Brain microvascular endothelial cell (primary cell): ENCODE measurements around the gene ERG.

Experiments
- DNase-seq: peaks from one replicate; pipeline ENCODE4 v3.0.0-alpha.2; 2020
- H3K27ac ChIP-seq: fragments of 250-450 bp; sonication (Bioruptor Pico); 2 replicates; pipeline ENCODE4 v1.5.1; 2020; ENCODE audit warnings: mild to moderate bottlenecking, moderate library complexity
- H3K27me3 ChIP-seq: fragments of 250-450 bp; sonication (Bioruptor Pico); replicated peaks from 2 replicates; pipeline ENCODE4 v1.5.1; 2020; ENCODE audit warnings: mild to moderate bottlenecking
- H3K36me3 ChIP-seq: fragments of 250-450 bp; sonication (Bioruptor Pico); replicated peaks from 2 replicates; pipeline ENCODE4 v1.5.1; 2020; ENCODE audit warnings: mild to moderate bottlenecking
- H3K4me3 ChIP-seq: 2 replicates; pipeline ENCODE4 v1.5.1; 2011; ENCODE audit warnings: low read depth, mild to moderate bottlenecking, control low read depth, low read length, moderate library complexity
- CTCF ChIP-seq: IDR thresholded peaks from 2 replicates; pipeline ENCODE4 v1.5.1; 2011; ENCODE audit warnings: low read depth, mild to moderate bottlenecking, moderate library complexity, low read length, control low read depth, inconsistent platforms; ENCODE audit errors: missing control alignments
- in situ Hi-C: cut with HindIII; loops from 2 replicates; pipeline ENCODE4 v1.10.0; 2017; ENCODE audit warnings: low sequenced_read_pairs, low pct_ligation_motif_present

ERG gene

GRCh38 chr21:38352536-38353219 is 145.6 kb downstream of the ERG start:
- Histone ChIP-seq H3K27ac (peak overlapping the region; percentile 87), H3K4me3 (no peak overlapping the region), H3K27me3 (no peaks in the 10 kb centered on the region), H3K36me3 (no peaks in the 10 kb centered on the region)
- TF ChIP-seq CTCF, result peak; percentile 89
- DNase-seq, result peak; percentile 68
- in situ Hi-C loops, result loop anchor here (25.0 kb wide), 1 partner anchor 590 kb away; no protein-coding TSS in a partner anchor

GRCh38 chr21:38351961-38352521 is 146.2 kb downstream of the ERG start:
- Histone ChIP-seq H3K4me3 (no peak overlapping the region), H3K27ac (peak overlapping the region; percentile 87), H3K27me3 (no peaks in the 10 kb centered on the region), H3K36me3 (no peaks in the 10 kb centered on the region)
- DNase-seq, result peak; percentile 72
- no peak for TF ChIP-seq CTCF
- in situ Hi-C loops, result loop anchor here (25.0 kb wide), 1 partner anchor 590 kb away; no protein-coding TSS in a partner anchor

GRCh38 chr21:38351176-38351959 is 146.9 kb downstream of the ERG start:
- no peak for TF ChIP-seq CTCF
- Histone ChIP-seq H3K4me3 (no peak overlapping the region), H3K27me3 (no peaks in the 10 kb centered on the region), H3K36me3 (no peaks in the 10 kb centered on the region), H3K27ac (peak overlapping the region; percentile 87)
- in situ Hi-C loops, result loop anchor here (25.0 kb wide), 1 partner anchor 589 kb away; no protein-coding TSS in a partner anchor
- DNase-seq, result no peak

GRCh38 chr21:38350684-38351083 is 147.6 kb downstream of the ERG start:
- no peak for DNase-seq
- Histone ChIP-seq H3K36me3 (no peaks in the 10 kb centered on the region), H3K27me3 (no peaks in the 10 kb centered on the region), H3K27ac (no peak overlapping the region), H3K4me3 (no peak overlapping the region)
- TF ChIP-seq CTCF, result no peak
- in situ Hi-C loops, result loop anchor here (25.0 kb wide), 1 partner anchor 588 kb away; no protein-coding TSS in a partner anchor

GRCh38 chr21:38349977-38350376 is 148.3 kb downstream of the ERG start:
- H3K27ac ChIP-seq, result peak overlapping the region; percentile 76
- DNase-seq, result no peak
- H3K4me3 ChIP-seq, result no peak overlapping the region
- H3K36me3 ChIP-seq, result no peaks in the 10 kb centered on the region
- in situ Hi-C loops, result loop anchor here (25.0 kb wide), 1 partner anchor 588 kb away; no protein-coding TSS in a partner anchor
- TF ChIP-seq CTCF, result no peak
- no peaks in the 10 kb centered on the region for H3K27me3 ChIP-seq
